ENCODE results near the gene FEM1C.

FEM1C gene

DNA sequence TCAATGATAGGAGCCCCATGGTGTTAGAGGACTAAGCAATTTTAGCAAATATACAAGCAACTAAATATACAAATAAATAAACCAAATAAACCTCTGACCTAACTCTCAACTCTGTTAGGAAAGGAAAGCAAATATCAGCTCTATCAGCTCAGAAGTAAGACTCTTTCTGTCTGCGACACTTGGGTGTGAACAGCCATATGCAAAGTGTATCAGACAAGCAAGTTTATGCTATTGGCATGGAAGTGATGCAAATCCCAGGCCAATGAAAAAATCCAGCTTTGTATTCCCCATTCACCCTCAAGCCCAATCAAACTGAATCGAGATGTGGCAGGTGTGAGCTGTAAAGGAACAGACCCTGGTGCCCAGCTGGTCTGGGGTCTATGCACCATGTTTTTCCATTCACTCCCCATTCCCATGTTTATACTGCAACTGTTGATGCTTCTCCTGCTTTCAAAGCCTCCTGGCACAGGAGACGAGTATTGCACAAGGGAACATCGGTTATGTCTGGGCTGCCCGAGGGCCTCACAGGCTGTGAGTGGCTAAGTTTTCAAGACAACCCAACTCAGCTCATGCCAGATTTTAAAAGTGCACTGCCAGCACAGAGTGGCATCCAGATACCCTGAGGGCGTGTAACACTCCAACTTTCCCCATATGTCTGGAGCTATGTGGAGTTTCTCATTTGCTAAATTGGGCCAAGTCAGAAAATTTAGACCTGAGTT, 73.1 kb downstream of the FEM1C start:
- DNase-seq, result no peak

DNA sequence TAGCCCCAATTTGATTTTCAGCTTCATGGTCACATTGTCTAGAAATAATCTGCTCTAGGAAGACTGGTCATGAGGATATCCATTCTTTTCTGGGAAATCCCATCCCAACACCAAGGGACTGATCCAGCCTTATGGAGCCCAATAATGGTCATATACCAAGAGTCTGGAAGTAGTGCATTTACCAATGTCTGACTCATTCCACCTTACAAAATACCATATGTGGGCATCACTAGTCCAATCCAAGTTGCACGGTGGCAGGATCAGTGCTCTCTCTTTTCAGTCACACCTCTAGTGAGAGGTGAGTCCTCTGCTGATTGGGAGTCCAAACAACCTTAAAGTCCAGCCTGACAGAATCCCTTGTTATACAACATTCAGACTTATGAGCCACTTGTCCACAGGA, 73.7 kb downstream of the FEM1C start:
- DNase-seq, result no peak

Measured in effector CD4-positive, alpha-beta T cell (primary cell).